Endodermal cell (in vitro differentiated cells): ENCODE measurements around the gene STRA8. TPM values are rescaled to one million over a fixed set of nuclear protein-coding genes. Genes with fewer than 3 reads are reported as not detected.

Experiments
- DNase-seq: peaks from one replicate; pipeline ENCODE4 v3.0.0-alpha.2; 2017
- H3K27ac ChIP-seq: 2 replicates; pipeline ENCODE4 v1.5.1; 2013; ENCODE audit warnings: mild to moderate bottlenecking, low read depth, low read length, moderate library complexity
- H3K27me3 ChIP-seq: 2 replicates; pipeline ENCODE4 v1.6.1; 2013; ENCODE audit warnings: mild to moderate bottlenecking, low read length, moderate library complexity; ENCODE audit not compliant: insufficient read depth, control insufficient read depth, poor library complexity, severe bottlenecking
- H3K36me3 ChIP-seq: 2 replicates; pipeline ENCODE4 v1.7.0; 2013; ENCODE audit warnings: mild to moderate bottlenecking, low read length, moderate library complexity; ENCODE audit not compliant: control insufficient read depth, insufficient read depth
- H3K4me1 ChIP-seq: one replicate; pipeline ENCODE4 v1.7.0; 2013; ENCODE audit warnings: low read length; ENCODE audit not compliant: control insufficient read depth, insufficient read depth
- H3K4me3 ChIP-seq: 2 replicates; pipeline ENCODE4 v1.5.1; 2013; ENCODE audit warnings: mild to moderate bottlenecking, low read length, moderate library complexity
- H3K9ac ChIP-seq: 2 replicates; pipeline ENCODE4 v1.6.1; 2013; ENCODE audit warnings: mild to moderate bottlenecking, low read length, moderate library complexity; ENCODE audit not compliant: poor library complexity, severe bottlenecking; ENCODE audit errors: extremely low read depth
- H3K9me3 ChIP-seq: 2 replicates; pipeline ENCODE4 v1.6.1; 2013; ENCODE audit warnings: mild to moderate bottlenecking, low read length, moderate library complexity; ENCODE audit not compliant: control insufficient read depth
- H3K27ac Mint-ChIP-seq: 2 replicates; pipeline ENCODE4 v1.8.0; 2020; ENCODE audit warnings: mixed read lengths
- H3K27me3 Mint-ChIP-seq: 2 replicates; pipeline ENCODE4 v1.8.0; 2021; ENCODE audit warnings: mild to moderate bottlenecking, mixed read lengths; ENCODE audit not compliant: insufficient read depth
- H3K36me3 Mint-ChIP-seq: 2 replicates; pipeline ENCODE4 v1.8.0; 2020; ENCODE audit warnings: low read depth, mixed read lengths
- H3K4me1 Mint-ChIP-seq: 2 replicates; pipeline ENCODE4 v1.8.0; 2020; ENCODE audit warnings: mixed read lengths
- H3K4me3 Mint-ChIP-seq: 2 replicates; pipeline ENCODE4 v1.8.0; 2020; ENCODE audit warnings: mild to moderate bottlenecking, moderate library complexity, mixed read lengths
- H3K9me3 Mint-ChIP-seq: 2 replicates; pipeline ENCODE4 v1.8.0; 2020; ENCODE audit warnings: mild to moderate bottlenecking, mixed read lengths
- WGBS, 2 experiments: methylation state at CpG; one replicate each; pipeline versions ENCODE4 v1.1.5 to v1.1.7; 2013; ENCODE audit warnings: missing lambda C conversion rate in 2 of 2, mixed read lengths in 1 of 2; ENCODE audit not compliant: insufficient coverage in 1 of 2, insufficient read length in 1 of 2; 5-methylcytosine and 5-hydroxymethylcytosine counted together
- total RNA-seq, 2 donors: library from RNA; stranded (reverse); fragmentation: NEBNext Ultra II Directional in 1 of 2; extraction: Animal tissue kit (Norgen Biotek cat#: 25700) in 1 of 2; gene quantifications; 2 replicates in 1 of 2; 3 replicates in 1 of 2; pipeline ENCODE4 v1.2.1, GENCODE V29; 2021
- TF ChIP-seq, protein P1 (sequence below): fragments of 200-600 bp; sonication (generic); conservative IDR thresholded peaks from 2 replicates; pipeline ENCODE4 v1.5.0; 2021; ENCODE audit warnings: antibody characterized with exemption, mild to moderate bottlenecking

The STRA8 gene
- total RNA-seq, 2 donors from 2014 or later, result not detected

DNA sequence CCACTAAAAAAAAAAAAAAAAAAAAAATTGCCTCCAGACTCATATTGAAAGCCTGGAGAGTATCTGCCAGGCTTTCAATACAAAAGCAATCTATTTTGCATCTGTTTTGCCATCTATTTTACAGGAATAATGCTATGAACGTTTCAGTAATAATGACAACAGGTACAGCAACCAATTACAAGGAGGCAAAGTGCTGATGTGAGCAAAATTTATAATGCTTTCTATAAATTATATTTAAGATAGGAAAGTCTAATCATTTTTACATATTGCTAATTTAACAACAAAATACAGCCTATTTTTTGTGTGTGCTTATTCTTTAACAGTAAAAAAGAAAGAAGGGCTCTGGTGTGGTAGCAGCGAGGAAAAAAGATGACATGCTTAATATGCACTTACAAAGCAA is 32.3 kb upstream of the STRA8 start:
- H3K4me3 Mint-ChIP-seq, result no peak overlapping the region
- no peaks in the 10 kb centered on the region for H3K9me3 Mint-ChIP-seq
- Histone ChIP-seq H3K9me3 (no peaks in the 10 kb centered on the region), H3K27me3 (no peaks in the 10 kb centered on the region), H3K4me1 (no peaks in the 10 kb centered on the region), H3K4me3 (no peak overlapping the region), H3K36me3 (peaks cover 24% of the 10 kb centered on the region), H3K9ac (no peak overlapping the region), H3K27ac (no peak overlapping the region)
- H3K27ac Mint-ChIP-seq, result no peak overlapping the region
- H3K36me3 Mint-ChIP-seq, result peaks cover 14% of the 10 kb centered on the region
- peaks cover 6% of the 10 kb centered on the region for H3K4me1 Mint-ChIP-seq
- DNase-seq, result no peak
- TF ChIP-seq, protein P1, sequence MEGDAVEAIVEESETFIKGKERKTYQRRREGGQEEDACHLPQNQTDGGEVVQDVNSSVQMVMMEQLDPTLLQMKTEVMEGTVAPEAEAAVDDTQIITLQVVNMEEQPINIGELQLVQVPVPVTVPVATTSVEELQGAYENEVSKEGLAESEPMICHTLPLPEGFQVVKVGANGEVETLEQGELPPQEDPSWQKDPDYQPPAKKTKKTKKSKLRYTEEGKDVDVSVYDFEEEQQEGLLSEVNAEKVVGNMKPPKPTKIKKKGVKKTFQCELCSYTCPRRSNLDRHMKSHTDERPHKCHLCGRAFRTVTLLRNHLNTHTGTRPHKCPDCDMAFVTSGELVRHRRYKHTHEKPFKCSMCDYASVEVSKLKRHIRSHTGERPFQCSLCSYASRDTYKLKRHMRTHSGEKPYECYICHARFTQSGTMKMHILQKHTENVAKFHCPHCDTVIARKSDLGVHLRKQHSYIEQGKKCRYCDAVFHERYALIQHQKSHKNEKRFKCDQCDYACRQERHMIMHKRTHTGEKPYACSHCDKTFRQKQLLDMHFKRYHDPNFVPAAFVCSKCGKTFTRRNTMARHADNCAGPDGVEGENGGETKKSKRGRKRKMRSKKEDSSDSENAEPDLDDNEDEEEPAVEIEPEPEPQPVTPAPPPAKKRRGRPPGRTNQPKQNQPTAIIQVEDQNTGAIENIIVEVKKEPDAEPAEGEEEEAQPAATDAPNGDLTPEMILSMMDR, result no peak
- no peaks in the 10 kb centered on the region for H3K27me3 Mint-ChIP-seq
- WGBS, 2 experiments, result 96 to 100% methylated on average over 1 to 2 of the region's 2 CpGs

DNA sequence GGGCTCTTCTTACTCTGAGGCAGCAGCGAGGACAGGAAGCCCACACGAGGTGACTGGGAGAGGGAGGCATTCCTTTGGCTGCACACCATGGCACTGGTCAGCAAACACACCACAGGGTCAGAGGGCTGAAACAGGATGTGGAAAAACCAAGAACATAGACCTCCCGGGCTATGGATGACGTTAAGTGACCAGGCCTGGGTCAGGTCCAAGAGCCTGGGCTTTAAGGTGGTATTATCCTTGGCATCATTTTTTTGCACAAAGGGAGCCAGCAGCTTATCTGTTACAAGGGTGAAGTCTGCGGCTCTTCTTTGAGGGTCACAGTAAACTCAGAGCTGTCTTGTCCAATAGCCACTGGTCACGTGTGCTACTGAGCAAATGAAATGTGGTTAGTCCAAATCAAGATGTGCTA is 29.3 kb upstream of the STRA8 start:
- Mint-ChIP-seq H3K36me3 (peaks cover 10% of the 10 kb centered on the region), H3K27ac (no peak overlapping the region)
- 93 to 96% methylated on average over 5 to 6 of the region's 6 CpGs for WGBS, 2 experiments

DNA sequence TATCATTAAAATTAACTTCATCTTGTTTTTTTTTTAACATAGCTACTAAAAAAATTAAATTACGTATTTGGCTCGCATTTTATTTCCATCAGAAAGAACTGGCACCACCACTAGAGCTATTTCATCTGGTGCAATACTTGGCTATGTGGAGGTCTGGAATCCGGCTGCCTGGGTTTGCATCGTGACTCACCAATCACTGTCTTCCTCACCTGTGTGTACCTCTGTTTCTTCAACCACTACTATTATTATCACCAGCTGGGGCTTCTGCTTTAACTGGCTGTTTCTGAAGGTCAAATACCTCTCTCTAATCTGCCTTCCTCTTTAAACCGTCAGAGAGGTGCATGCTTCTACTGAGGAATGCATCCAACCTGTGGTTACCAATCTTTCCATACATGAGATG is 28.8 kb upstream of the STRA8 start:
- no peaks in the 10 kb centered on the region for H3K9me3 Mint-ChIP-seq
- TF ChIP-seq, protein P1, result no peak
- no peaks in the 10 kb centered on the region for H3K4me1 ChIP-seq
- H3K4me3 ChIP-seq, result no peak overlapping the region
- peaks cover 9% of the 10 kb centered on the region for H3K4me1 Mint-ChIP-seq
- H3K36me3 Mint-ChIP-seq, result peaks cover 9% of the 10 kb centered on the region
- no peak overlapping the region for H3K4me3 Mint-ChIP-seq
- WGBS, 2 experiments, result 96 to 100% methylated on average over 5 of the region's 5 CpGs
- H3K27me3 ChIP-seq, result no peaks in the 10 kb centered on the region
- peaks cover 24% of the 10 kb centered on the region for H3K36me3 ChIP-seq
- H3K27ac ChIP-seq, result no peak overlapping the region
- no peak overlapping the region for H3K27ac Mint-ChIP-seq
- no peaks in the 10 kb centered on the region for H3K27me3 Mint-ChIP-seq
- H3K9me3 ChIP-seq, result no peaks in the 10 kb centered on the region
- DNase-seq, result no peak
- H3K9ac ChIP-seq, result no peak overlapping the region

More for the DNA sequence above, 29.3 kb upstream of the STRA8 start:
- Mint-ChIP-seq H3K27me3 (no peaks in the 10 kb centered on the region), H3K4me3 (no peak overlapping the region), H3K9me3 (no peaks in the 10 kb centered on the region), H3K4me1 (peaks cover 13% of the 10 kb centered on the region)
- TF ChIP-seq, protein P1, result no peak
- Histone ChIP-seq H3K4me1 (no peaks in the 10 kb centered on the region), H3K27me3 (no peaks in the 10 kb centered on the region), H3K36me3 (peaks cover 24% of the 10 kb centered on the region), H3K4me3 (no peak overlapping the region), H3K9ac (no peak overlapping the region), H3K9me3 (no peaks in the 10 kb centered on the region), H3K27ac (no peak overlapping the region)
- DNase-seq, result no peak
